ENCODE results near the gene RPS6KA1.
A peak's percentile ranks its signal among the peaks of the same experiment; 100 is the strongest.

RPS6KA1 gene

DNA sequence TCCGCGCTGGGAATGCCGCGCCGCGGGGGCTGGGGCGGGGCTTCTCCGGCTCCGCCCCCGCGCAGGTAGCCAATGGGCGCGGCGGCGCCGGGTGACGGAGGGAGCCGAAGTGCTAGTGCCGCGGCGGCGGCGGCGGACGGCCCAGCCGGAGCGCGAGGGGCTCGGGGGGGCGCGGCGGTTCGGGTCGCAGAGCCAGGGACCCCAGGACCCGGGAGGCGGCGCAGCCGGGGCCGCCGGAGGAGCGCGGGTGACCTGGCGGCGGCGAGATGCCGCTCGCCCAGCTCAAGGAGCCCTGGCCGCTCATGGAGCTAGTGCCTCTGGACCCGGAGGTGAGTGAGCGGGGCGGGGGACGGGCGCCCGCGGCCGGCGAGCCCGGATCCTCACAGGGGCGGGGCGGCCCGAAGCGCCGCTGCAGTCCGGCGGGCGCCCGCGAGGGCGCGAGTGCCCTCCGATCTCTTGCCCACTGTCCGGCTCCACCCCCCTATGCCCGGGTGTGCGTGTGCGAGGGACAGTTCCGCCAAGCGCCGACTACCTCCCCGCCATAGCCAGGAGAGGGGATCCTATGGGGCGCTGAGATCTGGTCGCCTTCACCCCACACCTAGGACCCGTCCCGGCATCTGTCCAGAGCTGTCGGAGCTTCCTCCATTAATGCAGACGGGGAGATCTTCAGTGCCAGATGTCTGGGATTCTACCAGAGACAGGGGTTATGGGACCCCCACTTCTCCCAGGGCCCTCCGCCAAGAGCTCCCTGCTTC is at the start of gene RPS6KA1:
Gene RPS6KA1 (plus strand): TSS at position 107 of the 755 bp plus-strand sequence. CDS start 160 bp downstream, at position 267.
- Histone ChIP-seq H3K36me3 (replicated peaks; ENCODE audit: insufficient read depth, low read length) (no peaks in the 10 kb centered on the region), H3K4me3 (ENCODE audit: low read length) (peak within 1 kb of the TSS; percentile 79), H3K27ac (ENCODE audit: low read length) (no peak within 1 kb of the TSS), H3K79me2 (ENCODE audit: low read length) (peaks cover 11% of the 10 kb centered on the region; the same call in 1 of the 2 replicates), H3K4me2 (ENCODE audit: low read depth, low read length) (peak within 1 kb of the TSS; percentile 87), H3F3A (ENCODE audit: insufficient read depth, low read length) (no peaks in the 10 kb centered on the region), H3K9ac (ENCODE audit: low read length) (peak within 1 kb of the TSS; percentile 42; the same call in 1 of the 2 replicates), H3K27me3 (replicated peaks; ENCODE audit: insufficient read depth, low read length) (peaks cover 3% of the 10 kb centered on the region), H3K9me3 (replicated peaks; ENCODE audit: insufficient read depth, low read length) (no peaks in the 10 kb centered on the region), H3K4me1 (ENCODE audit: low read length) (peaks cover 15% of the 10 kb centered on the region; the same call in 1 of the 2 replicates), H4K20me1 (ENCODE audit: insufficient read depth, low read length) (no peaks in the 10 kb centered on the region), H3K9me2 (replicated peaks; ENCODE audit: insufficient read depth, low read length) (no peaks in the 10 kb centered on the region), H2AFZ (ENCODE audit: low read length) (peak within 1 kb of the TSS; percentile 98)
- TF ChIP-seq EZH2phosphoT487 (IDR thresholded peaks at IDR 0.05; ENCODE audit: low read length) (no peak), EZH2 (optimal IDR thresholded peaks at IDR 0.05; ENCODE audit: low read depth, low read length) (no peak)
- TF ChIP-seq, protein P1, sequence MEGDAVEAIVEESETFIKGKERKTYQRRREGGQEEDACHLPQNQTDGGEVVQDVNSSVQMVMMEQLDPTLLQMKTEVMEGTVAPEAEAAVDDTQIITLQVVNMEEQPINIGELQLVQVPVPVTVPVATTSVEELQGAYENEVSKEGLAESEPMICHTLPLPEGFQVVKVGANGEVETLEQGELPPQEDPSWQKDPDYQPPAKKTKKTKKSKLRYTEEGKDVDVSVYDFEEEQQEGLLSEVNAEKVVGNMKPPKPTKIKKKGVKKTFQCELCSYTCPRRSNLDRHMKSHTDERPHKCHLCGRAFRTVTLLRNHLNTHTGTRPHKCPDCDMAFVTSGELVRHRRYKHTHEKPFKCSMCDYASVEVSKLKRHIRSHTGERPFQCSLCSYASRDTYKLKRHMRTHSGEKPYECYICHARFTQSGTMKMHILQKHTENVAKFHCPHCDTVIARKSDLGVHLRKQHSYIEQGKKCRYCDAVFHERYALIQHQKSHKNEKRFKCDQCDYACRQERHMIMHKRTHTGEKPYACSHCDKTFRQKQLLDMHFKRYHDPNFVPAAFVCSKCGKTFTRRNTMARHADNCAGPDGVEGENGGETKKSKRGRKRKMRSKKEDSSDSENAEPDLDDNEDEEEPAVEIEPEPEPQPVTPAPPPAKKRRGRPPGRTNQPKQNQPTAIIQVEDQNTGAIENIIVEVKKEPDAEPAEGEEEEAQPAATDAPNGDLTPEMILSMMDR (IDR thresholded peaks at IDR 0.05; ENCODE audit: low read length) = no peak
- DNase-seq = peak; percentile 66

DNA sequence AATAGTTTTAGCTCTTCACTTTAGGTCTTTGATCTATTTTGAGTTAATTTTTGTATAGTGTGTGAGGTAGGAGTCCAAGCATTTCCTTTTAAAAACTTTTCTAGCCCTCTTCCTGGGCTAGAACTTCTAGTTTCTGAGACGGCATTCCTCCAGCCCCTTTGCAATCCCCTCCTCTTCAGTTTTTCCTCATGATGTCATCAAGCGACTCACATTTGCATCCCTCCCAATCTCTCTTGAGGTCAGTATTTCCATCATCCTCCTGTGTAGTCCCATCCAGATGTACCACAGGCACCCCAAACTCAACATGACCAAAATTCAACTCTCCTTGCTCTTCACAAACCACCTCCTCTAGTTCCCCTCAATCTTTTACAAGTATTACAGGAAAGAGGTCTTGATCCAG is 46.6 kb upstream of the RPS6KA1 start:
- no peak overlapping the region for H3K27ac ChIP-seq (ENCODE audit: low read length)

DNA sequence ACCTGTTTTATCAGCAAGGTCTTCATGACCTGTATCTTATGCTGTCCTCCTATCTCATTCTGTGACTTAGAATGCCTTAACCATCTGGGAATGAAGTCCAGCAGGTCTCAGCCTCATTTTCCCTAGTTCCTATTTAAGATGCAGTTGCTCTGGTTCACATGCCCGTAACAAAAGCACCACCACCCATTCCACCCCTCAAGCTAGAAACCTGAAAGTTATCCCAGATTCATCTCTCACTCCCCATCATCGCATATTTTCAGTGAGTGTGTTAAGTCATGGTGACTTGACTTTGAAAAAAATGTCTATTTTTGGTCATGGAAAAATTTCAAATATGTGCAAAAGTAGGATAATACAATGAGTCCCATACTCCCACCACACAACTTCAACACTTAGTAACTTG is 45.6 kb upstream of the RPS6KA1 start:
- no peaks in the 10 kb centered on the region for H3K9me3 ChIP-seq (replicated peaks; ENCODE audit: insufficient read depth, low read length)
- H3K36me3 ChIP-seq (replicated peaks; ENCODE audit: insufficient read depth, low read length) = no peaks in the 10 kb centered on the region
- H3F3A ChIP-seq (ENCODE audit: insufficient read depth, low read length) = no peaks in the 10 kb centered on the region
- H3K9ac ChIP-seq (ENCODE audit: low read length) = no peak overlapping the region
- H3K79me2 ChIP-seq (ENCODE audit: low read length) = no peaks in the 10 kb centered on the region
- H3K9me2 ChIP-seq (replicated peaks; ENCODE audit: insufficient read depth, low read length) = no peaks in the 10 kb centered on the region
- no peak overlapping the region for H3K4me2 ChIP-seq (ENCODE audit: low read depth, low read length)
- H3K27me3 ChIP-seq (replicated peaks; ENCODE audit: insufficient read depth, low read length) = no peaks in the 10 kb centered on the region
- TF ChIP-seq, protein P1 (IDR thresholded peaks at IDR 0.05; ENCODE audit: low read length) = no peak
- TF ChIP-seq EZH2phosphoT487 (IDR thresholded peaks at IDR 0.05; ENCODE audit: low read length) (no peak), EZH2 (optimal IDR thresholded peaks at IDR 0.05; ENCODE audit: low read depth, low read length) (no peak)
- no peak for DNase-seq
- no peaks in the 10 kb centered on the region for H3K4me1 ChIP-seq (ENCODE audit: low read length)
- no peaks in the 10 kb centered on the region for H4K20me1 ChIP-seq (ENCODE audit: insufficient read depth, low read length)
- no peak overlapping the region for H3K27ac ChIP-seq (ENCODE audit: low read length)
- no peak overlapping the region for H2AFZ ChIP-seq (ENCODE audit: low read length)
- H3K4me3 ChIP-seq (ENCODE audit: low read length) = no peak overlapping the region

More for the DNA sequence above, 46.6 kb upstream of the RPS6KA1 start:
- Histone ChIP-seq H3K4me3 (ENCODE audit: low read length) (no peak overlapping the region), H3K36me3 (replicated peaks; ENCODE audit: insufficient read depth, low read length) (no peaks in the 10 kb centered on the region), H3K9me3 (replicated peaks; ENCODE audit: insufficient read depth, low read length) (no peaks in the 10 kb centered on the region), H4K20me1 (ENCODE audit: insufficient read depth, low read length) (no peaks in the 10 kb centered on the region), H3K4me1 (ENCODE audit: low read length) (no peaks in the 10 kb centered on the region), H2AFZ (ENCODE audit: low read length) (no peak overlapping the region), H3F3A (ENCODE audit: insufficient read depth, low read length) (peaks cover under 1% of the 10 kb centered on the region), H3K9ac (ENCODE audit: low read length) (no peak overlapping the region), H3K27me3 (replicated peaks; ENCODE audit: insufficient read depth, low read length) (no peaks in the 10 kb centered on the region), H3K9me2 (replicated peaks; ENCODE audit: insufficient read depth, low read length) (no peaks in the 10 kb centered on the region), H3K4me2 (ENCODE audit: low read depth, low read length) (no peak overlapping the region), H3K79me2 (ENCODE audit: low read length) (no peaks in the 10 kb centered on the region)
- no peak for TF ChIP-seq EZH2phosphoT487 (IDR thresholded peaks at IDR 0.05; ENCODE audit: low read length)
- TF ChIP-seq EZH2 (optimal IDR thresholded peaks at IDR 0.05; ENCODE audit: low read depth, low read length) = no peak
- TF ChIP-seq, protein P1 (IDR thresholded peaks at IDR 0.05; ENCODE audit: low read length) = no peak
- DNase-seq = no peak

Data from MM.1S (cell line).